NCI-H1048 (cell line): ENCODE data around the gene BLACAT1.
"Not testable (repeated sequence)": the region's sequence is repeated elsewhere in the genome, so short reads cannot be mapped to it uniquely, and the experiment has no call there.

ENCODE experiments used
- DNase-seq: peaks from one replicate; lab custom pipeline; 2025; lab: John Stamatoyannopoulos, UW

Gene BLACAT1

DNA sequence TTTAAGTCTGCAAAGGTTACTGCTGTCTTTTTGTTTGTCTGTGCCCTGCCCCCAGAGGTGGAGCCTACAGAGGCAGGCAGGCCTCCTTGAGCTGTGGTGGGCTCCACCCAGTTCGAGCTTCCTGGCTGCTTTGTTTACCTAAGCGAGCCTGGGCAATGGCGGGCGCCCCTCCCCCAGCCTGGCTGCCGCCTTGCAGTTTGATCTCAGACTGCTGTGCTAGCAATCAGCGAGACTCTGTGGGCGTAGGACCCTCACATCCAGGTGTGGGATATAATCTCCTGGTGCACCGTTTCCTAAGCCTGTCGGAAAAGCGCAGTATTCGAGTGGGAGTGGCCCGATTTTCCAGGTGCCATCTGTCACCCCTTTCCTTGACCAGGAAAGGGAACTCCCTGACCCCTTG is 49.6 kb downstream of the BLACAT1 start:
- not testable (repeated sequence) for DNase-seq
